ENCODE results near the gene SP2. TPM values are rescaled to one million over a fixed set of nuclear protein-coding genes. Genes with fewer than 3 reads are reported as not detected.

The SP2 gene
- 10 to 100 TPM; 23.7 to 24.2 TPM for total RNA-seq

- no peaks in the 10 kb centered on the region for H3K9me3 Mint-ChIP-seq
- peaks cover 21% of the 10 kb centered on the region for H3K4me1 Mint-ChIP-seq
- peak; percentile 92 for ATAC-seq (replicated peaks)
- H3K36me3 Mint-ChIP-seq (ENCODE audit: low read depth), result peaks cover 45% of the 10 kb centered on the region
- H3K27ac Mint-ChIP-seq, result peak within 1 kb of the TSS; percentile 98
- peak within 1 kb of the TSS; percentile 98 for H3K4me3 Mint-ChIP-seq
- H3K27me3 Mint-ChIP-seq, result no peaks in the 10 kb centered on the region
Measured at GRCh38 chr17:47895856-47896671, at the start of gene SP2. TSS of gene SP2 (plus strand) at chr17:47896236. CDS start at chr17:47896287, 51 bp downstream.

DNA sequence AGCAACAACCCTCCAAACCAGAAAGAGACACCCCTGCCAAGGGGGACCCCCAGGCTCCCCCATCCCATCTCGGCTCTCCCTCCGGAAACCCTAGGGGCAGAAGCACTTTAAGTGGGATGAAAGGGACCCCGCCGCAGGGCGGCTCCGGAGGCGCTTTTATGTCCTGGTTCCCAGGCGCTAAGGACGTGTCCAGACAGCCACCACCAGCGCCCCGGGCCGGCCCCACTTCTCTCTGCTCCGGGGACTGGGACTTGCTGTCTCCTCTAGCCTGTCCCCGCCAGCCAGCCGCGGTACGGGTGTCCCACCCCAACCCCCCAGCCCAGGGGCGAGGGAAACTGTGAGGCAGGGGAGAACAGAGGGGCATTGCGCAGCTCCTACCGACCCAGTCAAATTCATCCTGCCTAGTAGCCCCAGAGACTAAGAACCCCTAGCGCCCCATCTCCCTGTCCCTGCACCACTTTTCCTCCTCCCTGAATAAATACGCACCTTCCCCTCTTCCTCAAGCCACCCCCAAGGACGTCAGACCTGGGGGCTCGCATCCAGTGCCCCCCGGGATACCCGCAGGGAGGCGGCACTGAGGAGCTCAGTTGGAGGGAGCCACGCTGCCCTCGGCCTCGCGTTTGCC lies 49.2 kb upstream of the SP2 start:
- no peak for ATAC-seq (replicated peaks)
- Mint-ChIP-seq H3K9me3 (no peaks in the 10 kb centered on the region), H3K27ac (no peak overlapping the region), H3K27me3 (peaks cover 34% of the 10 kb centered on the region), H3K4me1 (peaks cover 8% of the 10 kb centered on the region), H3K36me3 (ENCODE audit: low read depth) (no peaks in the 10 kb centered on the region), H3K4me3 (no peak overlapping the region)

GRCh38 chr17:47847341-47848197 lies 48.5 kb upstream of the SP2 start:
- Mint-ChIP-seq H3K27ac (no peak overlapping the region), H3K27me3 (peaks cover 42% of the 10 kb centered on the region), H3K36me3 (ENCODE audit: low read depth) (no peaks in the 10 kb centered on the region), H3K4me1 (peaks cover 12% of the 10 kb centered on the region), H3K9me3 (no peaks in the 10 kb centered on the region), H3K4me3 (no peak overlapping the region)
- ATAC-seq (replicated peaks), result no peak

DNA sequence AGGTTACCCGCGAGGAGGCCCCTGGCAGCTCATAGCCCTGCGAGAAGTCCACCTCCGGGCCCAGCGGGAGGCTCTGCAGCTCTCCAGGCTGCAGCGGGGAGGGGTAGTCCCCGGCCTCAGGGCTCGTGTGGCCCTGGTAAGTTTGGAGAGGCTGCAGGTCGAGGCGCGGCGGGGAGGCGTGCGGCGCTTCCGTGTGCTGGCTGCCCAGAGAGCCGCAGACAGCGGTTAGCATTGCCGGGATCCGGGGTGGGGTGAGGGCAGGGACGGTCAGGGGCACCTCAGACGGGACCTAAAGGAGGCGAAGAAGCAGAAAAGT lies 47.9 kb upstream of the SP2 start:
- H3K27ac Mint-ChIP-seq, result no peak overlapping the region
- no peaks in the 10 kb centered on the region for H3K9me3 Mint-ChIP-seq
- peaks cover 46% of the 10 kb centered on the region for H3K27me3 Mint-ChIP-seq
- H3K4me1 Mint-ChIP-seq, result peaks cover 9% of the 10 kb centered on the region
- no peak for ATAC-seq (replicated peaks)
- H3K4me3 Mint-ChIP-seq, result no peak overlapping the region
- H3K36me3 Mint-ChIP-seq (ENCODE audit: low read depth), result no peaks in the 10 kb centered on the region

DNA sequence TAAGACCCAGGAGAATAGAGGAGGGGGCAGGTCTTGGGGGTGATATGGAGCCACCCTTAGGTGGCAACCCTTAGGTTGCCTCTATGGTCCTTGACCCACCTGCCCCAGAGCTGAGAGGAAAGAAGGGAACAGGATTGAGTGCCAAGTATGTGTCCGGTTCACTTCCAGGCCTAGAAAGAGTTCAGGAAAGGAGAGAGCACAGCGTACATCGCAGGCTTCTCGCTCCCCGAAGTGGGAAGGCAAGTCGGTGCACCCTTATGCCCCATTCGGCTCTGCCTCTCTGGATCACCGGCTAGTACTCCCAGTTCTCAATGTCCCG lies 45.7 kb upstream of the SP2 start:
- peaks cover 8% of the 10 kb centered on the region for H3K4me1 Mint-ChIP-seq
- H3K4me3 Mint-ChIP-seq, result peak overlapping the region; percentile 49
- H3K27me3 Mint-ChIP-seq, result peaks cover 54% of the 10 kb centered on the region
- ATAC-seq (replicated peaks), result no peak
- no peaks in the 10 kb centered on the region for H3K36me3 Mint-ChIP-seq (ENCODE audit: low read depth)
- no peaks in the 10 kb centered on the region for H3K9me3 Mint-ChIP-seq
- H3K27ac Mint-ChIP-seq, result no peak overlapping the region

- Mint-ChIP-seq H3K9me3 (no peaks in the 10 kb centered on the region), H3K36me3 (ENCODE audit: low read depth) (no peaks in the 10 kb centered on the region), H3K4me3 (peak within 1 kb of the TSS; percentile 57), H3K27me3 (peaks cover 52% of the 10 kb centered on the region), H3K4me1 (peaks cover 8% of the 10 kb centered on the region), H3K27ac (no peak within 1 kb of the TSS)
- ATAC-seq (replicated peaks), result peak; percentile 97
Measured at GRCh38 chr17:47850692-47851573, 45.1 kb upstream of the SP2 start, which contains the start of gene SP6. TSS of gene SP6 (minus strand) at chr17:47851163. CDS start at chr17:47848429, 2,734 bp downstream.

- H3K4me1 Mint-ChIP-seq, result peaks cover 8% of the 10 kb centered on the region
- H3K36me3 Mint-ChIP-seq (ENCODE audit: low read depth), result no peaks in the 10 kb centered on the region
- H3K27me3 Mint-ChIP-seq, result peaks cover 45% of the 10 kb centered on the region
- H3K4me3 Mint-ChIP-seq, result peak overlapping the region; percentile 57
- no peak for ATAC-seq (replicated peaks)
- H3K9me3 Mint-ChIP-seq, result no peaks in the 10 kb centered on the region
- H3K27ac Mint-ChIP-seq, result no peak overlapping the region
Measured at GRCh38 chr17:47851764-47852112, 44.3 kb upstream of the SP2 start.

DNA sequence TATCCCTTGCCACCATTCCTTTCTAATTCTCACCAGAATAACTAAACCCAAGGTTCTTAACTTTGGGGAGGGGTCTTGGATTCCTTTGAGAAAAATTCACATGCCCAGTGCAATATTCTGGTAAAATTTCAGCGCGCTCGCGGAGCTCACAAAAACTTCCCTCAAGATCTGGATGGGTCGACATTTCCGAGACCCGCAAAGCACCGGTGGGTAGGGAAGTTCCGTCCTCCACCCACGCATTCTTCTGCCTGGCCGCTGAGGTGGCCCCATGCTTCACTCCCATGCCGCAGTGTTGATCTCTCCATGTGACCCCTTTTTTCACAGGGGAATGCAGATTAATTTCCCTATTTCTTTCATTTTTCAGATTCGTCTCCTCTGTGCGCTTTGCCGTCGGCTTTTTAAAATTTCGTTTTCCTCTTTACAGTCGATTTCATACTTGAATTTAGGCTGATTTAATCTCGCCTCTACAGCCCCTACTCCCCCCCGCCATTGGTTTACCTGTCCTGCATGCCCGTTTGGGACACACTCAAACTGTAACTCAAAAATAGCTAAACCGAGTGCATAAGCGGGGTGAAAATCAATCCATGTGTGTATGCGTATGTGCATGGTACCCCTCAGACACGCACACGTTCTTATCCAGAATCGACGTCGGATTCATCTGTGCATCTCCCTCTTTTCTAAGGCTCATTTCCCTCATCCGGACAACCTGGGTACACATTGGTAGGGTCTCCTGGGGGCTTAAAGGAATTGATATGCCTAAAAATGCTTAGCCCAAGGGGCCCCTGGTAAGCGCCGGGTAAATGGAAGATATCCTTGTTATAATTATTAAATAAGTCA lies 43.7 kb upstream of the SP2 start:
- Mint-ChIP-seq H3K27me3 (peaks cover 43% of the 10 kb centered on the region), H3K4me1 (peaks cover 8% of the 10 kb centered on the region), H3K27ac (no peak overlapping the region), H3K36me3 (ENCODE audit: low read depth) (no peaks in the 10 kb centered on the region), H3K4me3 (peak overlapping the region; percentile 57), H3K9me3 (no peaks in the 10 kb centered on the region)
- ATAC-seq (replicated peaks), result no peak

GRCh38 chr17:47853616-47854015 lies 42.4 kb upstream of the SP2 start:
- Mint-ChIP-seq H3K36me3 (ENCODE audit: low read depth) (no peaks in the 10 kb centered on the region), H3K4me1 (peaks cover 8% of the 10 kb centered on the region), H3K4me3 (no peak overlapping the region), H3K9me3 (no peaks in the 10 kb centered on the region), H3K27ac (no peak overlapping the region), H3K27me3 (peaks cover 48% of the 10 kb centered on the region)
- no peak for ATAC-seq (replicated peaks)

DNA sequence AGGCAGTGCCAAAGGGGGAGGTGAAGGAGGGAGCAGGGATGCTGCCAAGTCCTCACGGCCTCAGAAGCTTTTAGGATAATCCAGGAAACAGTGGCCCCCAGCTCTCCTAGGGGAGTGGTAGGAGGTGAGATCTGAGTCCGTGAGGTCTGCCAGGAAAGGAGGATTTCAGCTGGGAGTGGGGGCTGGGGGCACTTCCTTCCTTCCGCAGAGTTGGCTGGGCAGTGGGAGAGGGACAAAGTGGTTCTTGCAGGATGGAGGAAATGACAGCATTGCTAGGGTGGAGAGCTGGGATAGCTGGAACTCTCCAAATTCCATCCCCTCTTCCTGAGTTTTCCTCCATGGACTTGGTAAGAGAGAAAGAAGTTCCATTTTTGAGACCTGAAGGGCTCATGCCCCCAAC lies 40.3 kb upstream of the SP2 start:
- no peak for ATAC-seq (replicated peaks)
- Mint-ChIP-seq H3K4me3 (no peak overlapping the region), H3K36me3 (ENCODE audit: low read depth) (no peaks in the 10 kb centered on the region), H3K9me3 (no peaks in the 10 kb centered on the region), H3K27ac (no peak overlapping the region), H3K4me1 (peaks cover 8% of the 10 kb centered on the region), H3K27me3 (peaks cover 45% of the 10 kb centered on the region)

GRCh38 chr17:47856830-47857229 lies 39.2 kb upstream of the SP2 start:
- H3K27ac Mint-ChIP-seq, result no peak overlapping the region
- ATAC-seq (replicated peaks), result no peak
- peaks cover 45% of the 10 kb centered on the region for H3K27me3 Mint-ChIP-seq
- no peak overlapping the region for H3K4me3 Mint-ChIP-seq
- H3K9me3 Mint-ChIP-seq, result no peaks in the 10 kb centered on the region
- H3K4me1 Mint-ChIP-seq, result peaks cover 7% of the 10 kb centered on the region
- H3K36me3 Mint-ChIP-seq (ENCODE audit: low read depth), result no peaks in the 10 kb centered on the region

DNA sequence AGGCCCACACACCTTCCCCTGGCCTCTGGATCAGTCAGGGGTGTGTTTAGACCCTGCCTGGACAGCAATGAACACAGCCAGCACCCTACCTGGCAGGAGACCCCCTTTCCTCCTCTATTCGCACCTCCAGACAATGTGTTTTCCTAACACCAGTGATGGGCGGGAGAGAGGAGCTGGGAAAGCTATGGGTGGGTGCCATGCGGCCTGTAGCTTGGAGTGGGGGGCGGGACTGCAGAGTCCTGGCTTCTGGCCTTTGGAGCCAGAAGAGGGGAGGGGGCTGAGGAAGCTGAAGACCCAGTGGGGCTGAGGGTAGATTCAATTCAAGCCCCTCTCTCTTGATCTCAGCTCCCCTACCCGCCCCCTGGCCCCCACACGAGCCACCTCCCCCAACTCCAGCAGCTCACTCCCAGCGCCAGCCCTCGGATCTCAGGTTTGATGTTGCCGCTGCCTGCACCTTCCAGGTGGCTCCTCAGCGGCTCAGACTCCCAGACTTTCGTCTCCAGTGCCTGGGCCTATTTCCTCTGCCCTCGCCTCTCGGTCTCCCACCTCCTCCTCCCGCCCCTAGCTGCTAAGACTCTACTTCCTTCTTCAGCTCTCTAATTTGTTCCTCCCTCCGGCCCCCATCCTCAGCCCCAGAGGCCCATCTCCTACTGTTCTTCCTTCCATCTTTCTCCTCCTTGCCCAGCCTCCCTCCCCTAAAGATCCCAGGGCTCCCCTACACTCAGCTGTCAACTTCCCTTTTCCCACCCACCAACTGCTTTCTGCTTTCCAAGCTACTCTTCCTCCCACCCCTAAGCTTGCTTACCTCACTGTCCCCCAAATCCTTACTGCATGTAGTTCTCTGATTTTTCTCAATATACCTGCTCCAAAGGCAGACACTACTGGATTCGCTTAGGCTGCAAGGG lies 38.2 kb upstream of the SP2 start:
- peaks cover 37% of the 10 kb centered on the region for H3K27me3 Mint-ChIP-seq
- H3K27ac Mint-ChIP-seq, result no peak overlapping the region

GRCh38 chr17:47860386-47860785 lies 35.6 kb upstream of the SP2 start:
- Mint-ChIP-seq H3K27ac (no peak overlapping the region), H3K9me3 (no peaks in the 10 kb centered on the region)
- ATAC-seq (replicated peaks), result no peak

More for the DNA sequence above, 38.2 kb upstream of the SP2 start:
- no peak overlapping the region for H3K4me3 Mint-ChIP-seq
- no peaks in the 10 kb centered on the region for H3K36me3 Mint-ChIP-seq (ENCODE audit: low read depth)
- H3K9me3 Mint-ChIP-seq, result no peaks in the 10 kb centered on the region
- H3K4me1 Mint-ChIP-seq, result no peaks in the 10 kb centered on the region
- no peak for ATAC-seq (replicated peaks)

More at GRCh38 chr17:47860386-47860785, 35.6 kb upstream of the SP2 start:
- H3K4me1 Mint-ChIP-seq, result peaks cover 11% of the 10 kb centered on the region
- H3K4me3 Mint-ChIP-seq, result no peak overlapping the region
- H3K27me3 Mint-ChIP-seq, result peaks cover 19% of the 10 kb centered on the region
- H3K36me3 Mint-ChIP-seq (ENCODE audit: low read depth), result no peaks in the 10 kb centered on the region
